Measurements from ENCODE around the gene PCDHA10.
"Not testable (repeated sequence)": the region's sequence is repeated elsewhere in the genome, so short reads cannot be mapped to it uniquely, and the experiment has no call there.

Gene PCDHA10, protein sequence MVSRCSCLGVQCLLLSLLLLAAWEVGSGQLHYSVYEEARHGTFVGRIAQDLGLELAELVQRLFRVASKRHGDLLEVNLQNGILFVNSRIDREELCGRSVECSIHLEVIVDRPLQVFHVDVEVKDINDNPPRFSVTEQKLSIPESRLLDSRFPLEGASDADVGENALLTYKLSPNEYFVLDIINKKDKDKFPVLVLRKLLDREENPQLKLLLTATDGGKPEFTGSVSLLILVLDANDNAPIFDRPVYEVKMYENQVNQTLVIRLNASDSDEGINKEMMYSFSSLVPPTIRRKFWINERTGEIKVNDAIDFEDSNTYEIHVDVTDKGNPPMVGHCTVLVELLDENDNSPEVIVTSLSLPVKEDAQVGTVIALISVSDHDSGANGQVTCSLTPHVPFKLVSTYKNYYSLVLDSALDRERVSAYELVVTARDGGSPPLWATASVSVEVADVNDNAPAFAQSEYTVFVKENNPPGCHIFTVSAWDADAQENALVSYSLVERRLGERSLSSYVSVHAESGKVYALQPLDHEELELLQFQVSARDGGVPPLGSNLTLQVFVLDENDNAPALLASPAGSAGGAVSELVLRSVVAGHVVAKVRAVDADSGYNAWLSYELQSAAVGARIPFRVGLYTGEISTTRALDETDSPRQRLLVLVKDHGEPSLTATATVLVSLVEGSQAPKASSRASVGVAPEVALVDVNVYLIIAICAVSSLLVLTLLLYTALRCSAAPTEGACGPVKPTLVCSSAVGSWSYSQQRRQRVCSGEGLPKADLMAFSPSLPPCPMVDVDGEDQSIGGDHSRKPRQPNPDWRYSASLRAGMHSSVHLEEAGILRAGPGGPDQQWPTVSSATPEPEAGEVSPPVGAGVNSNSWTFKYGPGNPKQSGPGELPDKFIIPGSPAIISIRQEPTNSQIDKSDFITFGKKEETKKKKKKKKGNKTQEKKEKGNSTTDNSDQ

DNA sequence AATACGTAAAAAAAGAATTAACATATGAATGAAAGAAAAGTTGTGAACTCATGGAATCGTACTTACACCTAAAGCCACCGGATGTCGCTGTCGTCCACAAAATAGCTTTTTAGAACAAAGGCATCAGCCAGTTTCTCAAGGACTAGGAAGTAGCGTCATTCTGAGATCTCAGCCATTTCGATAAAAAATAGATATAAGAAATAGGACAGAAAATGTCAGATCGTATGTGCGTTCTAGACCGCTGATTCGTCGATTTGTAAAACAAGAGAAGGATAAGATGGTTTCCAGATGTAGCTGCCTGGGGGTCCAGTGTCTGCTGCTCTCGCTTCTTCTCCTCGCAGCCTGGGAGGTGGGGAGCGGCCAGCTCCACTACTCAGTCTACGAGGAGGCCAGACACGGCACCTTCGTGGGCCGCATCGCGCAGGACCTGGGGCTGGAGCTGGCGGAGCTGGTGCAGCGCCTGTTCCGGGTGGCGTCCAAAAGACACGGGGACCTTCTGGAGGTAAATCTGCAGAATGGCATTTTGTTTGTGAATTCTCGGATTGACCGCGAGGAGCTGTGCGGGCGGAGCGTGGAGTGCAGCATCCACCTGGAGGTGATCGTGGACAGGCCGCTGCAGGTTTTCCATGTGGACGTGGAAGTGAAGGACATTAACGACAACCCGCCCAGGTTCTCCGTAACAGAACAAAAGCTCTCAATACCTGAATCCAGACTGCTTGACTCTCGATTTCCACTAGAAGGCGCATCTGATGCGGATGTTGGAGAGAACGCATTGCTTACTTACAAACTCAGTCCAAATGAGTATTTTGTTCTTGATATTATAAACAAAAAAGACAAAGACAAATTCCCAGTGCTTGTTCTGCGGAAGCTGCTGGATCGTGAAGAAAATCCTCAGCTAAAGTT is at the start of gene PCDHA10:
Gene PCDHA10 (plus strand): TSS at position 126 of the 903 bp plus-strand sequence. CDS start 152 bp downstream, at position 278.
- Mint-ChIP-seq H3K27me3 (peaks cover 22% of the 10 kb centered on the region), H3K9me3 (peaks cover 41% of the 10 kb centered on the region), H3K27ac (no peak within 1 kb of the TSS), H3K4me3 (no peak within 1 kb of the TSS), H3K36me3 (ENCODE audit: low read depth) (no peaks in the 10 kb centered on the region), H3K4me1 (ENCODE audit: low read depth) (no peaks in the 10 kb centered on the region)
- intact Hi-C loops (cut with micrococcal nuclease), result no loop called here

DNA sequence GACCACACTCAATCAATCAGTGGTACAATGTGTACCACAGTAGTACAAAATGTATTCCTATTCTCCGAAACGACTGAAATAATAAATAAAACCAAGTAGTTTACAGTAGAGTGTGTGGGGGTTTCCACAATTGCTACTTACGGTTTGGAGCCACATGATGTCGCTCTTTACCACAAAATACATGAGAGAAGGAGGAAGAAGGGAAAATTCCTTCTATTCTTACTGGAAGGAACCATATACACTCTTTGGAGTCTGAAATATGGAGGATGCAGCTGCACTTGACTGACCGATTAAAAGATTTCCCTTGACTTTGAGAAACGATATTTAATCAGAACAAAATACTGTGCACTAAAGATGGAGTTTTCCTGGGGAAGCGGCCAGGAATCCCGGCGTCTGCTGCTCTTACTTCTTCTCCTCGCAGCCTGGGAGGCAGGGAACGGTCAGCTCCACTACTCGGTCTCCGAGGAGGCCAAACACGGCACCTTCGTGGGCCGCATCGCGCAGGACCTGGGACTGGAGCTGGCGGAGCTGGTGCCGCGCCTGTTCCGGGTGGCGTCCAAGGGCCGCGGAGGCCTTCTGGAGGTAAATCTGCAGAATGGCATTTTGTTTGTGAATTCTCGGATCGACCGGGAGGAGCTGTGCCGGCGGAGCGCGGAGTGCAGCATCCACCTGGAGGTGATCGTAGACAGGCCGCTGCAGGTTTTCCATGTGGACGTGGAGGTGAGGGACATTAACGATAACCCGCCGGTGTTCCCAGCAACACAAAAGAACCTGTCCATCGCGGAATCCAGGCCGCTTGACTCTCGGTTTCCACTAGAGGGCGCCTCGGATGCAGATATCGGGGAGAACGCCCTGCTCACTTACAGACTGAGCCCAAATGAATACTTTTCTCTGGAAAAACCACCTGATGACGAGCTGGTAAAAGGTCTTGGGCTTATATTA is 48.6 kb upstream of the PCDHA10 start, which contains the start of gene PCDHA4:
Gene PCDHA4 (plus strand): TSS at position 235 of the 942 bp plus-strand sequence.
- Mint-ChIP-seq H3K4me3 (no peak within 1 kb of the TSS), H3K4me1 (ENCODE audit: low read depth) (no peaks in the 10 kb centered on the region), H3K36me3 (ENCODE audit: low read depth) (no peaks in the 10 kb centered on the region), H3K9me3 (peaks cover 53% of the 10 kb centered on the region), H3K27ac (no peak within 1 kb of the TSS), H3K27me3 (peaks cover 24% of the 10 kb centered on the region)
- intact Hi-C loops (cut with micrococcal nuclease), result no loop called here

DNA sequence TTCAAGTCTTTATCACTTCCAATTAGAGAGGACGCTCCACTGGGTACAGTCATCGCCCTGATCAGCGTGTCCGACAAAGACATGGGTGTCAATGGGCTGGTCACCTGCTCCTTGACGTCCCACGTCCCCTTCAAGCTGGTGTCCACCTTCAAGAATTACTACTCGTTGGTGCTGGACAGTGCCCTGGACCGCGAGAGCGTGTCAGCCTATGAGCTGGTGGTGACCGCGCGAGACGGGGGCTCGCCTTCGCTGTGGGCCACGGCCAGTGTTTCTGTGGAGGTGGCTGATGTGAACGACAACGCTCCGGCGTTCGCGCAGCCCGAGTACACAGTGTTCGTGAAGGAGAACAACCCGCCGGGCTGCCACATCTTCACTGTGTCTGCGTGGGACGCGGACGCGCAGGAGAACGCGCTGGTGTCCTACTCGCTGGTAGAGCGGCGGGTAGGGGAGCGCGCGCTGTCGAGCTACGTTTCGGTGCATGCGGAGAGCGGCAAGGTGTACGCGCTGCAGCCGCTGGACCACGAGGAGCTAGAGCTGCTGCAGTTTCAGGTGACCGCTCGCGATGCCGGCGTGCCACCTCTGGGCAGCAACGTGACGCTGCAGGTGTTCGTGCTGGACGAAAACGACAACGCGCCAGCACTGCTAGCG is 47.3 kb upstream of the PCDHA10 start:
- peaks cover 11% of the 10 kb centered on the region for H3K27me3 Mint-ChIP-seq
- H3K9me3 Mint-ChIP-seq, result peaks cover 51% of the 10 kb centered on the region

DNA sequence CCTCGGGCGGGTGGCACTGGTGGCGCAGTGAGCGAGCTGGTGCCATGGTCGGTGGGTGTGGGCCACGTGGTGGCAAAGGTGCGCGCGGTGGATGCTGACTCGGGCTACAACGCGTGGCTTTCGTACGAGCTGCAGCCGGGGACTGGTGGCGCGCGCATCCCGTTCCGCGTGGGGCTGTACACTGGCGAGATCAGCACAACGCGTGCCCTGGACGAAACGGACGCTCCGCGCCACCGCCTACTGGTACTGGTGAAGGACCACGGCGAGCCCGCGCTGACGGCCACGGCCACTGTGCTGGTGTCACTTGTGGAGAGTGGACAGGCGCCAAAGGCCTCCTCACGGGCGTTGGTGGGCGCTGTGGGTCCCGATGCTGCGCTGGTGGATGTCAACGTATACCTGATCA is 46.8 kb upstream of the PCDHA10 start:
- Mint-ChIP-seq H3K9me3 (peaks cover 45% of the 10 kb centered on the region), H3K4me3 (no peak overlapping the region), H3K4me1 (ENCODE audit: low read depth) (no peaks in the 10 kb centered on the region), H3K36me3 (ENCODE audit: low read depth) (no peaks in the 10 kb centered on the region), H3K27ac (no peak overlapping the region), H3K27me3 (peaks cover 11% of the 10 kb centered on the region)
- intact Hi-C loops (cut with micrococcal nuclease), result no loop called here

More for the DNA sequence above, 47.3 kb upstream of the PCDHA10 start:
- intact Hi-C loops (cut with micrococcal nuclease); H3K4me1 Mint-ChIP-seq (ENCODE audit: low read depth); H3K4me3 Mint-ChIP-seq; H3K27ac Mint-ChIP-seq; H3K36me3 Mint-ChIP-seq (ENCODE audit: low read depth): not testable (repeated sequence)

DNA sequence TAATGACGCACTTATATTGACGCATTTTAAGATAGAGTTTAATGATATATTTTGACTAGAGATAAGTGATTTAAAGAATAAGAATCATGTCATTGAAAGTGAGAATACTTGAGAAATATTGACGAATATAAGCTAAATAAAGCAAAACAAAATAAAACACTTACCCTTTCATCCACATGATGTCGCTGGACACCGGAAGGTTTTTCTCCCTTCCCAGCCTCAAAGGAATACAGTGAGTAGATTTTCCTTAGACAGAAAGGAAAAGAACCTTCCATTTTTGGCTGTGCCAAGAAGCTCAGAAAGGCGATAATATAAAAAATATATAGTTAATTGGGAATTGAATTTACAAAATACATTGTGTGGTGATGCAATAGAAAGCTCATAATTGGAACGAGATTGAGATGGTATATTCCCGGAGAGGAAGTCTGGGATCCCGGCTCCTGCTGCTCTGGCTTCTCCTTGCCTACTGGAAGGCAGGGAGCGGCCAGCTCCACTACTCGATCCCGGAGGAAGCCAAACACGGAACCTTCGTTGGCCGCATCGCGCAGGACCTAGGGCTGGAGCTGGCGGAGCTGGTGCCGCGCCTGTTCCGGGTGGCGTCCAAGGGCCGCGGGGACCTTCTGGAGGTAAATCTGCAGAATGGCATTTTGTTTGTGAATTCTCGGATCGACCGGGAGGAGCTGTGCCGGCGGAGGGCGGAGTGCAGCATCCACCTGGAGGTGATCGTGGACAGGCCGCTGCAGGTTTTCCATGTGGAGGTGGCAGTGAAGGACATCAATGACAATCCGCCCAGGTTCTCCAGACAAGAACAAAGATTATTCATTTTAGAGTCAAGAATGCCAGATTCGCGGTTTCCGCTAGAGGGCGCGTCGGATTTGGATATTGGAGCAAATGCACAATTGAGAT is 34.1 kb upstream of the PCDHA10 start, which contains the start of gene PCDHA5:
Gene PCDHA5 (plus strand): TSS at position 239 of the 906 bp plus-strand sequence.
- Mint-ChIP-seq H3K27me3 (peaks cover 9% of the 10 kb centered on the region), H3K36me3 (ENCODE audit: low read depth) (no peaks in the 10 kb centered on the region), H3K9me3 (peaks cover 33% of the 10 kb centered on the region), H3K4me1 (ENCODE audit: low read depth) (no peaks in the 10 kb centered on the region), H3K4me3 (no peak within 1 kb of the TSS), H3K27ac (no peak within 1 kb of the TSS)
- intact Hi-C loops (cut with micrococcal nuclease), result no loop called here

DNA sequence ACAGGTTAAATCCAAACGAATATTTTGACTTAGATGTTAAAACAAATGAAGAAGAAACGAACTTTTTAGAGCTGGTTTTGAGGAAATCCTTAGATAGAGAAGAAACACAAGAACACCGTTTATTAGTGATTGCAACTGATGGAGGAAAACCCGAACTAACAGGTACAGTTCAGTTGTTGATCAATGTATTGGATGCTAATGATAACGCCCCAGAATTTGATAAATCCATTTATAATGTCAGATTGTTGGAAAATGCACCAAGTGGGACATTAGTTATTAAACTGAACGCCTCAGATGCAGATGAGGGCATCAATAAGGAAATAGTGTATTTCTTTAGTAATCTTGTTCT is 33.4 kb upstream of the PCDHA10 start:
- no peak overlapping the region for H3K27ac Mint-ChIP-seq
- no peaks in the 10 kb centered on the region for H3K36me3 Mint-ChIP-seq (ENCODE audit: low read depth)
- H3K4me3 Mint-ChIP-seq, result no peak overlapping the region
- peaks cover 12% of the 10 kb centered on the region for H3K27me3 Mint-ChIP-seq
- intact Hi-C loops (cut with micrococcal nuclease), result no loop called here
- H3K9me3 Mint-ChIP-seq, result peaks cover 38% of the 10 kb centered on the region
- no peaks in the 10 kb centered on the region for H3K4me1 Mint-ChIP-seq (ENCODE audit: low read depth)

DNA sequence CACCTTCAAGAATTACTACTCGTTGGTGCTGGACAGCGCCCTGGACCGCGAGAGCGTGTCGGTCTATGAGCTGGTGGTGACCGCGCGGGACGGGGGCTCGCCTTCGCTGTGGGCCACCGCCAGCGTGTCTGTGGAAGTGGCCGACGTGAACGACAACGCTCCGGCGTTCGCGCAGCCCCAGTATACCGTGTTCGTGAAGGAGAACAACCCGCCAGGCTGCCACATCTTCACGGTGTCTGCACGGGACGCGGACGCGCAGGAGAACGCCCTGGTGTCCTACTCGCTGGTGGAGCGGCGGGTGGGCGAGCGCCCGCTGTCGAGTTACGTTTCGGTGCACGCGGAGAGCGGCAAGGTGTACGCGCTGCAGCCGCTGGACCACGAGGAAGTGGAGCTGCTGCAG is 32.7 kb upstream of the PCDHA10 start:
- H3K36me3 Mint-ChIP-seq (ENCODE audit: low read depth); H3K4me3 Mint-ChIP-seq; intact Hi-C loops (cut with micrococcal nuclease); H3K27ac Mint-ChIP-seq; H3K4me1 Mint-ChIP-seq (ENCODE audit: low read depth): not testable (repeated sequence)
- peaks cover 16% of the 10 kb centered on the region for H3K27me3 Mint-ChIP-seq
- H3K9me3 Mint-ChIP-seq, result peaks cover 44% of the 10 kb centered on the region

DNA sequence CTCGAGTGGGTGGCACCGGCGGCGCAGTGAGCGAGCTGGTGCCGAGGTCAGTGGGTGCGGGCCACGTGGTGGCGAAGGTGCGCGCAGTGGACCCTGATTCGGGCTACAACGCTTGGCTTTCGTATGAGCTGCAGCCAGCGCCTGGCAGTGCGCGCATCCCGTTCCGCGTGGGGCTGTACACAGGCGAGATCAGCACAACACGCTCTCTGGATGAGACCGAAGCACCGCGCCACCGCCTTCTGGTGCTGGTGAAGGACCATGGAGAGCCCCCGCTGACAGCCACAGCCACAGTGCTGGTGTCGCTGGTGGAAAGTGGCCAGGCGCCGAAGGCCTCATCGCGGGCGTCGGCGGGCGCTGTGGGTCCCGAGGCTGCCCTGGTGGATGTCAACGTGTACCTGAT is 32.2 kb upstream of the PCDHA10 start:
- Mint-ChIP-seq H3K9me3 (peaks cover 49% of the 10 kb centered on the region), H3K4me1 (ENCODE audit: low read depth) (no peaks in the 10 kb centered on the region), H3K4me3 (no peak overlapping the region), H3K27ac (no peak overlapping the region), H3K27me3 (peaks cover 21% of the 10 kb centered on the region), H3K36me3 (ENCODE audit: low read depth) (no peaks in the 10 kb centered on the region)
- intact Hi-C loops (cut with micrococcal nuclease), result no loop called here

DNA sequence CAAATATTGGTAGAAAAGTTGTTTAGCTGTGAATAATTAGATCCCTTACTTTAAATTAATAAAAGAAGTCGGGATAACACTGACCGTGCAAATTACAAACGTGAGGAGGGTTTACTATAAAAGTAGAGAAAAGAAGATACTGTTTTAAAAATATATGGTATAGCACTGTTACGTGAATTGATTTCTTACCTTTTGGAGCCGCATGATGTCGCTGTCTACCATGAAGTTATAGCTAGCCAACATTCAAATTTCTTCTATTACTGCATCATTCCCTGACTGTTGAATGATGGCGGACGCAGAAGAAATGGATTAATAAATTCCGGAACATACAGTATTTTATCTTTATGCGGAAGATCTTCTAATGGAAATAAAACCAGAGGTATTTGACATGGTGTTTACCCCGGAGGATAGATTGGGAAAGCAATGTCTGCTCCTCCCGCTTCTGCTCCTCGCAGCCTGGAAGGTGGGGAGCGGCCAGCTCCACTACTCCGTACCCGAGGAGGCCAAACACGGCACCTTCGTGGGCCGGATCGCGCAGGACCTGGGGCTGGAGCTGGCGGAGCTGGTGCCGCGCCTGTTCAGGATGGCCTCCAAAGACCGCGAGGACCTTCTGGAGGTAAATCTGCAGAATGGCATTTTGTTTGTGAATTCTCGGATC is 27.9 kb upstream of the PCDHA10 start, which contains the start of gene PCDHA6:
Gene PCDHA6 (plus strand): TSS at position 257 of the 658 bp plus-strand sequence. CDS start 132 bp downstream, at position 389.
- no peaks in the 10 kb centered on the region for H3K36me3 Mint-ChIP-seq (ENCODE audit: low read depth)
- H3K9me3 Mint-ChIP-seq, result peaks cover 65% of the 10 kb centered on the region
- H3K4me3 Mint-ChIP-seq, result no peak within 1 kb of the TSS
- no peak within 1 kb of the TSS for H3K27ac Mint-ChIP-seq
- H3K4me1 Mint-ChIP-seq (ENCODE audit: low read depth), result no peaks in the 10 kb centered on the region
- peaks cover 30% of the 10 kb centered on the region for H3K27me3 Mint-ChIP-seq
- intact Hi-C loops (cut with micrococcal nuclease), result no loop called here

DNA sequence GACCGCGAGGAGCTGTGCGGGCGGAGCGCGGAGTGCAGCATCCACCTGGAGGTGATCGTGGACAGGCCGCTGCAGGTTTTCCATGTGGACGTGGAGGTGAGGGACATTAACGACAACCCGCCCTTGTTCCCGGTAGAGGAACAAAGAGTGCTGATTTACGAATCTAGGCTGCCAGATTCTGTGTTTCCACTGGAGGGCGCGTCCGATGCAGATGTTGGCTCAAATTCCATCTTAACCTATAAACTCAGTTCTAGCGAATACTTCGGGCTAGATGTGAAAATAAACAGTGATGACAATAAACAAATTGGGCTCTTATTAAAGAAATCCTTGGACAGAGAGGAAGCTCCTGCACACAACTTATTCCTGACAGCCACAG is 27.3 kb upstream of the PCDHA10 start:
- Mint-ChIP-seq H3K9me3 (peaks cover 65% of the 10 kb centered on the region), H3K36me3 (ENCODE audit: low read depth) (no peaks in the 10 kb centered on the region), H3K27ac (no peak overlapping the region)

More for the DNA sequence above, 27.3 kb upstream of the PCDHA10 start:
- Mint-ChIP-seq H3K4me1 (ENCODE audit: low read depth) (no peaks in the 10 kb centered on the region), H3K4me3 (no peak overlapping the region), H3K27me3 (peaks cover 32% of the 10 kb centered on the region)
- intact Hi-C loops (cut with micrococcal nuclease), result no loop called here

Data from dendritic cell treated with granulocyte-macrophage colony-stimulating factor and Interleukin-4, amounts not matched to agents 40 ng/mL and 50 ng/mL, for 4 days (primary cell).